GM04504 (cell line): ENCODE data around the gene POU2AF3.
"Not testable (repeated sequence)": the region's sequence is repeated elsewhere in the genome, so short reads cannot be mapped to it uniquely, and the experiment has no call there.

Source experiments
- DNase-seq: peaks from one replicate; pipeline ENCODE4 v3.0.0-alpha.2; 2012; ENCODE audit warnings: low read depth

Gene POU2AF3

DNA sequence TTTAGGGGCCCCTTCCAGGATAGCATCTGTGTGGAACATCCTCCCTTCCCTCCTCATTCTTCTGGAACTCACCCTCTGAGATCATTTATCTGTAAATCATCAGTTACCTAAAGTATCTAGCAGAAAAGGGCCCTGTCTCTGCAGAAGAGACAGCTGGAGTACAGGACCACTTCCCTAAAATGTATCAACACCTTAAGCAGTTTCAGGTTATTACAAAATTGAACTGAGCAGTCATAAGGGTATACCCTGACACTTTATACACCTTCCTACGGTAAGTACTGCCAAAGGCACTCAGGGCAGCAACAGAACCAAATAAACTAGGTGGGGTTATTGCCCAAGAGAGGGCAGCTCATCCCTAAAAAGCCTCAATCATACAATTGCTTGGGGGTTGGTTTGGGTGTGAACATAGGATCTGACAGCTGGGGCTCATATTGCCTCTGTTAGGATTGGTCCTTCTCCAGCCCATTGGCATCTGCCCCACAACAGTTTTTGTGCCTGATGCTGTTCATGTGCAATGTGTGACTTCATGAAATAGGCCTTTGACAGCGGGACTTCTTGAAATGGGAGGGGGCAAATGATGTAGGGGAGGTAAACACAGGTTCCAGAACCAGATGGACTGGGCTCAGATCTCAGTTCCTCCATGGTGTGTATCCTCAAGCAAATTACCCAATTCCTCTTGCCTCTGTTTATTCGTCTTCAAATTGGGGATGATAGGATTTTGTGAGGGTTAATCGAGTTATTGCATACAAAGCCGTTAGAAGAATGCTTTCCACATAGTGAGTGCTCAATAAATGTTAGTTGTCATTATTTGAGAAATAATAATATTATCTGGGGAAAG is 2.9 kb downstream of the POU2AF3 start:
- no peak for DNase-seq

DNA sequence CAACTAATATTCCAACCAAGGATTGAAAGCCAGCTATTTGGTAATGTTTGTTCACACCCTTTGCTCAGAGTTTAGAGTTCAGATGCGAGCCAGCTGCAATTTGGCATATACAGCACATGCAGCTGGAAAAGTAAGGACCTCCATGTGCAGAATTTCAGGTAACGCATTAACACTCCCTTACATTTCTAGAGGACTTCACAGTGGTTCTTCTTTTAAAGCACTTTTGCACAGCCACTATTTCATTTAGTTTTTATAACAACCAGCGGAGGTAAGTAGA is 3.4 kb downstream of the POU2AF3 start:
- DNase-seq, result no peak

DNA sequence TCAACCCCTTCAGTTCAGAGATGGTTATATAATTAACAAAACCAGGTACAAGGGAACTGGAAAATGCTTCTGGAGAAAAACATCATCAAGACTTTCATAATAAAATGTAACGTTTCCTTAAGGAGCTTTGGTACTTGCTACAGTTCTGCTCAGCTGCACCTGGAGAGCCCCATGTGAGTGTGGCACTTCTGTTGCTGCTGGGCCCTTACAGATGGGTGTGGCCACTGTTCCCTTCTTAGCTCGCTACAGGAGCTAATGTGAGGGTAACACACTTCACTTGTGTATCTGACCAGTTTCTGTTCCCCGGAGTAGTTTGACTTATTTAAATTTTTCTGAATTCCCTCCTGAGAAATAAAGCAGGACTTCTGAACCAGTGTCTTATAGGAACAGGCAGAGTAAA is 4.0 kb downstream of the POU2AF3 start:
- no peak for DNase-seq

GRCh38 chr11:111303461-111303860 is 5.1 kb downstream of the POU2AF3 start:
- DNase-seq, result no peak

- DNase-seq, result no peak
Measured at GRCh38 chr11:111305162-111305802, 6.9 kb downstream of the POU2AF3 start.

- DNase-seq, result no peak
Measured at GRCh38 chr11:111305876-111306275, 7.5 kb downstream of the POU2AF3 start.

DNA sequence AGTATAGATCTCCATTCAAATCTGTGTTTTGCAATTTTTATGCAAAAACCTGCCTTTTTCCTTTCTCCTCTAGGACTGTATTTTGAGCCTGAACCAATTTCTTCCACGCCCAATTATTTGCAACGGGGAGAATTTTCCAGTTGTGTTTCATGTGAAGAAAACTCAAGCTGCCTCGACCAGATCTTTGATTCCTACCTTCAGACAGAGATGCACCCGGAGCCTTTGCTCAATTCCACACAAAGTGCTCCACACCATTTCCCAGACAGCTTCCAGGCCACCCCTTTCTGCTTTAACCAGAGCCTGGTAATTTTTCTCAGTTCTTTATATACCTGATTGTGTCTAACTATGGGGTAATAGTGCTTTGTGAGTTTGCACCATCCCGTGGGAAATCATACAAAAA is 8.0 kb downstream of the POU2AF3 start:
- DNase-seq, result no peak

- no peak for DNase-seq
Measured at GRCh38 chr11:111307472-111308108, 9.2 kb downstream of the POU2AF3 start.

- no peak for DNase-seq
Measured at GRCh38 chr11:111308140-111308539, 9.8 kb downstream of the POU2AF3 start.

GRCh38 chr11:111309215-111309915 is 11.0 kb downstream of the POU2AF3 start:
- DNase-seq, result no peak

DNA sequence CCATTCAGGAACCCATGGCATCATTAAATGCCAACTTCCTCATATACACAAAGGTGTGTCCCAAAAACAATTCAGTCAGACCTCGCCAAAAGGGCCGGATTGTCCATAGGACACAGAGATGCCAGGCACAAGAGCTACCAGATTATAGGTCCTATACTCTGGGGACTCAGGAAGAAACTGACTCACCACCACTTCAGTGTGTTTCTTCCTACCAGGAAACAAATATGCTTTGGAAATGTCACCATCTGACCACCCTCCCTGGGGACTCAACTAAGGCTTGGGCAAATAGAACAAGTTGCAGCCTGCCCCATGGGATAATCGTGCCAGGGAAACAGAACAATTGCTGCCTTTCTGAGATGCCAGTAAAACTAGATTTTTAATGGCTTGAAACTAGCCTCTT is 11.7 kb downstream of the POU2AF3 start:
- no peak for DNase-seq

- no peak for DNase-seq
Measured at GRCh38 chr11:111310723-111311122, 12.4 kb downstream of the POU2AF3 start.

DNA sequence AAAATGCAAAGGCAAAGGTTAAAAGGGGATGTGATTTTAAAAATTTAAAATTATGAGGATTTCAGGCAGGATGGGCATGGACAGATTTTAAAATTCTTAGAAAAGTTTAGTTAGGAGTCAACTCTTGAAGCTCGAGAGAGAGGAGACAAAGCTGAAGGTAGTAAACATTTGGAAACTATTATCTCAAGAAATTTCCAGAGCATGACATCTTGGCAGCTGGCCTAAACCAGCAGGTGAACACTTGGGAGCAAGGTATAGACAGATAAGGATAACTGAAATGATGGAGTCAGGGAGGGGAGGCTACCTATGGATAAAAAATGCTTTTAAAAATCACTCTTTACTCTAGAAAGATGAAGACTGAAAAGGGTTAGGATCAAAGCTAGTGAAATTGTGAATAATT is 13.7 kb downstream of the POU2AF3 start:
- no peak for DNase-seq

DNA sequence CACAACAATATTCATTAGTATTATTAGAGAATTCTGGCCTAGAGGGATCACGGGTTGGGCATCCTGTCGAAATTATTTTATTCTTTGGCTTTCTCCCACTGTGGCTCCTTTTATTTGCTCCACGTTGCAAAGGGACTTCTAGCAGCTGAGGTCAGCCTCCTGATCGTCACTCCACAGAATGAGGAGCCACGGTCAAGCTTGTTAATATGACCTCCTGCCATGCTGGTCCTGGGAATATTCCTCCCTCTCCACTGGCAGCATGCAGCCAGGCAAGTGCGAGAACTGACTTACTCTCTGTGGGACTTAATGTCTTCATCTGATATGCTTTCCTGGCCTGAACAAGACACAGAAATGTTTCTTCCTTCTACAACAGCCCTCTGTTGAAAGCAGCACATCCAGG is 20.9 kb downstream of the POU2AF3 start:
- DNase-seq, result no peak

DNA sequence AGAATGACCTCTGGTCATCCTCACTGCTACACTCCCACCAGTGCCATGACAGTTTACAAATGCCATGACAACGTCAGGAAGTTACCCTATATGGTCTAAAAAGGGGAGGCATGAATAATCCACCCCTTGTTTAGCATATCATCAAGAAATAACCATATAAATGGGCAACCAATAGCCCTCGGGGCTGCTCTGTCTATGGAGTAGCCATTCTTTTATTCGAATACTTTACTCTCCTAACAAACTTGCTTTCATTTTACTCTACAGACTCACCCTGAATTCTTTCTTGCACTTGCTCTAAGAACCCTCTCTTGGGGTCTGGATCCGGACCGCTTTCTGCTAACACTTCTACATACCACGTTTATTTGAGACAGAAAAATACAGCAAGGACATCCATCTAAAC is 21.9 kb downstream of the POU2AF3 start:
- DNase-seq, result not testable (repeated sequence)

- no peak for DNase-seq
Measured at GRCh38 chr11:111320728-111321568, 22.6 kb downstream of the POU2AF3 start.

GRCh38 chr11:111322534-111322933 is 24.2 kb downstream of the POU2AF3 start:
- no peak for DNase-seq

DNA sequence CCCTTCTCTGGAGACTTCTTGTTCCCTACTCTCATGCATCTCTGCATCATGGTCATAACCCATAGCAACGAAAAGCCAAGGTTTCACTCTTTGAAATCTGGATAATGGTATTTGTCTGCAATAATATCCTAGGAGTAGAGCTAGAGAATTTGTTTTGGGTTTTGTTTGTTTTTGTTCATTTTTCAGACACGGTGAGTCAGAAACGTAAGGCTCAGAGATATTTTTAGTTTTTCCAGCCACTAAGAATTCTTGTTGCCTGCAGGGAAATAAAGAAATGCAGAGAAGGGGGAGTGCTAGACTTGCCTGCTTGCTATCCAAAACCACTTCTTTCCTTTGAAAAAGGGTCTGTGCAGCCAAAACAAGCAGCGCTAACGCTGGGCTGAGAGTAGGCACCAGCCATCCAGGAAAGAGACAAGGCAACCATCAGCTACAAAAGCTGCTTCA is 26.0 kb downstream of the POU2AF3 start:
- DNase-seq, result no peak

GRCh38 chr11:111325259-111325658 is 26.9 kb downstream of the POU2AF3 start:
- DNase-seq, result no peak

DNA sequence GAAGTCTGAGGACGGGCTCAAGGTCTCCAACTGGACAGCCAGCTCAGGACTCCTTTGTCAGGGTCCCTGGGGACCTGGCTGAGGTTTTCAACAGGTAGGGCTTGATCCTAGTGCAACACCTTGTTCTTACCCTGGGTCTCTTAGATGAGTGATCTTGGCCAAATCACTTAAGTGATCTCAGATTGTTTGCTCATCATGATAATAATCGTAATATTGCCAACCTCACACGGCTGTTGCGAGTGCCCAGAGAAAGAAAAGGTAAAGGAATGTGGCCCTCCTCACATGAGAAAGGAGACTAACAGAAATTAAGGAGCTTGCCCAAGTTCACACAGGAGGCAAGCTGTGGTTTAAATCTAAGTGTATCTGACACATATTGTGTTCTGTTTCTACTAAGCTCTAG is 28.5 kb downstream of the POU2AF3 start:
- DNase-seq, result no peak

DNA sequence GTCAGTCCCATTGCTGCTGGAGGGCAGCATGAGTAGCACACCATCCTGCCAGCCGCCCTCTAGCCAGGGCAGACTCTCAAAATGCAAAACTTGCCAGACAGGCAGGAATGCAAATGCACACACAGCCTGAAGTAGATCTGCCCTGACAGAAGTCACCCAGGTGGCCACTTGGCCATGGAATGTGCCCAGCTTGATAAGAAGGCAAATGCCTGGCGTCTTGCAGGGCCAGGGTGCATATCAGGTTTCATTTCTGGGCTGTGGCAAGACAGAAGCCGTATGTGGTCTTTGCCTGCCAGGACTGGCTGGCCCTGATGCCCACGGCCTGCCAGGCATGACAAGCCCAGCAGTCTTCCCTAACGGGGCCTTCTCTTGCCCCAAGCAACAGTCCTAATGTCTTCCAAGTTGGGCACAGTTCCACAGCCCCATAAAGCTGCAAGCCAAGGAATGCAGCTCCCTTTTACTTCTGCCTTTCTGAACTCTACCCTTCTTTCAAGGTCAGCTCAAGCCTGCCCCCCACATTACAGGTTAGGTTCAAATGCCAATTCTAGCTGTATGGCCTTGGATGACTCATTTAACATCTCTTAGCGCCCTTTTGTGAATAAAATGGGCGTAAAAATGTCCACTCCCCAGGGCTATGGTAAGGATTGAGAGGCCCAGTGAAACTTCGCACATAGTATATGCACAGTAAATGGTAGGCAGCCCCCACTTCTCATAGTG is 29.7 kb downstream of the POU2AF3 start:
- DNase-seq, result no peak
